ENCODE results near the gene GNG12.
A peak's percentile ranks its signal among the peaks of the same experiment; 100 is the strongest.

GNG12 gene

GRCh38 chr1:67687198-67687545, 146.1 kb downstream of the GNG12 start:
- Histone ChIP-seq H3K9me3 (ENCODE audit: insufficient read depth, low read length) (no peaks in the 10 kb centered on the region), H4K20me1 (ENCODE audit: low read depth, low read length) (no peaks in the 10 kb centered on the region), H3K36me3 (ENCODE audit: low read length) (no peaks in the 10 kb centered on the region; the same call in 1 of the 2 replicates), H3K27ac (ENCODE audit: low read depth, low read length) (peak overlapping the region; percentile 69; the same call in 1 of the 2 replicates), H3K79me2 (ENCODE audit: insufficient read depth, low read length) (no peaks in the 10 kb centered on the region), H3K9ac (ENCODE audit: low read length) (peak overlapping the region; percentile 91), H3F3A (ENCODE audit: insufficient read depth) (peaks cover 12% of the 10 kb centered on the region; the same call in 1 of the 2 replicates), H3K27me3 (ENCODE audit: low read length) (no peaks in the 10 kb centered on the region), H3K9me2 (replicated peaks; ENCODE audit: insufficient read depth, low read length) (no peaks in the 10 kb centered on the region), H3K4me3 (ENCODE audit: insufficient read depth, low read length, poor library complexity, severe bottlenecking) (peak overlapping the region; percentile 90), H2AFZ (ENCODE audit: low read depth, low read length, severe bottlenecking) (no peak overlapping the region), H3K4me2 (ENCODE audit: low read depth, low read length, poor library complexity, severe bottlenecking) (peak overlapping the region; percentile 69)
- TF ChIP-seq EZH2phosphoT487 (conservative IDR thresholded peaks at IDR 0.05; ENCODE audit: low read length): no peak
- TF ChIP-seq CTCF (IDR thresholded peaks at IDR 0.05; ENCODE audit: insufficient read depth, low read length, poor library complexity, severe bottlenecking): no peak

- Histone ChIP-seq H3K36me3 (ENCODE audit: low read length) (no peaks in the 10 kb centered on the region; the same call in 1 of the 2 replicates), H3K27me3 (ENCODE audit: low read length) (no peaks in the 10 kb centered on the region), H3K79me2 (ENCODE audit: insufficient read depth, low read length) (no peaks in the 10 kb centered on the region), H3K27ac (ENCODE audit: low read depth, low read length) (peak overlapping the region; percentile 69), H3K4me3 (ENCODE audit: insufficient read depth, low read length, poor library complexity, severe bottlenecking) (peak overlapping the region; percentile 90), H2AFZ (ENCODE audit: low read depth, low read length, severe bottlenecking) (peak overlapping the region; percentile 86), H4K20me1 (ENCODE audit: low read depth, low read length) (no peaks in the 10 kb centered on the region), H3K9me3 (ENCODE audit: insufficient read depth, low read length) (no peaks in the 10 kb centered on the region), H3K9me2 (replicated peaks; ENCODE audit: insufficient read depth, low read length) (no peaks in the 10 kb centered on the region), H3K4me2 (ENCODE audit: low read depth, low read length, poor library complexity, severe bottlenecking) (peak overlapping the region; percentile 69), H3F3A (ENCODE audit: insufficient read depth) (peaks cover 12% of the 10 kb centered on the region; the same call in 1 of the 2 replicates), H3K9ac (ENCODE audit: low read length) (peak overlapping the region; percentile 91)
- TF ChIP-seq EZH2phosphoT487 (conservative IDR thresholded peaks at IDR 0.05; ENCODE audit: low read length) (no peak), CTCF (IDR thresholded peaks at IDR 0.05; ENCODE audit: insufficient read depth, low read length, poor library complexity, severe bottlenecking) (no peak)
These were observed 146.7 kb downstream of the GNG12 start for GRCh38 chr1:67686267-67687197.

DNA sequence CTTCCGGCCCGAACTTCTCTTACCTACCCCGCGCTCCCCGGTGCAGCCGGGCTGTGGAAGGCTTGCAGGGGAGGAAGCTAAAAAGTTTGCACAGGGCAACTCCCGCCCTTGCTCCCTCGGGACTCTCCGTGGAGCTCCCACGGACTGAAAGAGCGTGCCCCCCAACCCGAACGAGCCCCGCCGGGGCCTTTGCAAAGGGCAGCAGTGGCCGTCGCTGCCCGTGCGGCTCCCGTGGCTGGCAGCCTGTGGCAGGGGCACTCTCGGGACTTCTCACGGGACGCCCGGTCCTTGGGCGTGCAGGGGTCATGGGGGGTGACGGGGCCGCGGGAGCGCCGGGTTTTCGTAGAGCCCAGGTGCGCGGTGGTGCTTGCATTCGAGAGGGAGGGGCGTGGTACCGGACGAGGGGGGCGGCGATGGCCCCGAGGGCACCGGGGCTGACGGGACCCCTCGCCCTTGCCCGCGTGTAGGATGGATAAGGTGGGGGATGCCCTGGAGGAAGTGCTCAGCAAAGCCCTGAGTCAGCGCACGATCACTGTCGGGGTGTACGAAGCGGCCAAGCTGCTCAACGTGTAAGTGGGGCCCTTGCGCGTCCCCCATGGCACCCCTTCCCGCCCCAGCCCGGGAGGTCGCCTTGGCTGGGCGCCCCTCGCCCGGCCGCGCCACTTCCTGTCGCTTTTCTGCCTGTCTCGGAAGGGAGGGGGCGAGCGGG, 147.6 kb downstream of the GNG12 start:
- Histone ChIP-seq H3K4me3 (ENCODE audit: insufficient read depth, low read length, poor library complexity, severe bottlenecking) (peak overlapping the region; percentile 90), H3F3A (ENCODE audit: insufficient read depth) (peaks cover 12% of the 10 kb centered on the region; the same call in 1 of the 2 replicates), H3K27ac (ENCODE audit: low read depth, low read length) (peak overlapping the region; percentile 69), H3K36me3 (ENCODE audit: low read length) (no peaks in the 10 kb centered on the region; the same call in 1 of the 2 replicates), H3K27me3 (ENCODE audit: low read length) (no peaks in the 10 kb centered on the region), H3K9me2 (replicated peaks; ENCODE audit: insufficient read depth, low read length) (no peaks in the 10 kb centered on the region), H3K9me3 (ENCODE audit: insufficient read depth, low read length) (no peaks in the 10 kb centered on the region), H3K4me2 (ENCODE audit: low read depth, low read length, poor library complexity, severe bottlenecking) (peak overlapping the region; percentile 69), H2AFZ (ENCODE audit: low read depth, low read length, severe bottlenecking) (peak overlapping the region; percentile 86), H3K9ac (ENCODE audit: low read length) (peak overlapping the region; percentile 91), H3K79me2 (ENCODE audit: insufficient read depth, low read length) (no peaks in the 10 kb centered on the region), H4K20me1 (ENCODE audit: low read depth, low read length) (no peaks in the 10 kb centered on the region)
- TF ChIP-seq CTCF (IDR thresholded peaks at IDR 0.05; ENCODE audit: insufficient read depth, low read length, poor library complexity, severe bottlenecking): no peak
- no peak for TF ChIP-seq EZH2phosphoT487 (conservative IDR thresholded peaks at IDR 0.05; ENCODE audit: low read length)

Measured in SU-DHL-6 (cell line).